Muscle layer of colon (tissue), 2 donors: ENCODE results near the gene S1PR5.
"Not testable (repeated sequence)": the region's sequence is repeated elsewhere in the genome, so short reads cannot be mapped to it uniquely, and the experiment has no call there.

Experiments
- H3K27ac ChIP-seq: one replicate; pipeline ENCODE4 v1.7.0; 2013; ENCODE audit warnings: low read depth, mild to moderate bottlenecking, low read length, moderate library complexity
- H3K27me3 ChIP-seq, 2 donors: one replicate each; pipeline ENCODE4 v1.7.0; 2013; ENCODE audit warnings: low read length in 2 of 2, mild to moderate bottlenecking in 2 of 2; ENCODE audit not compliant: insufficient read depth in 2 of 2, control insufficient read depth in 1 of 2
- H3K36me3 ChIP-seq: one replicate; pipeline ENCODE4 v1.7.0; 2013; ENCODE audit warnings: mild to moderate bottlenecking, low read length; ENCODE audit not compliant: insufficient read depth
- H3K4me1 ChIP-seq: one replicate; pipeline ENCODE4 v1.7.0; 2013; ENCODE audit warnings: mild to moderate bottlenecking, low read length; ENCODE audit not compliant: insufficient read depth
- H3K4me3 ChIP-seq, 2 donors: one replicate each; pipeline ENCODE4 v1.7.0; 2013; ENCODE audit warnings: low read length in 2 of 2, low read depth in 1 of 2, mild to moderate bottlenecking in 1 of 2, moderate library complexity in 1 of 2
- H3K9ac ChIP-seq: one replicate; pipeline ENCODE4 v1.7.0; 2013; ENCODE audit warnings: low read length
- H3K9me3 ChIP-seq: one replicate; pipeline ENCODE4 v1.7.0; 2013; ENCODE audit warnings: mild to moderate bottlenecking, low read length
- donor health status: abdominal sarcoma.
- donor health status: Adenocarcinoma of cecum.

Gene S1PR5

GRCh38 chr19:10543420-10544241 is 26.4 kb upstream of the S1PR5 start, which contains the start of gene ATG4D:
ATG4D (plus strand) TSS chr19:10543904; CDS start chr19:10544091, 187 bp downstream.
- peak within 1 kb of the TSS; percentile 50 for H3K9ac ChIP-seq
- H3K4me3 ChIP-seq: peak within 1 kb of the TSS; percentile 83 to 97
- peak within 1 kb of the TSS; percentile 90 for H3K27ac ChIP-seq
- H3K27me3 ChIP-seq: no peaks in the 10 kb centered on the region
- H3K9me3 ChIP-seq: no peaks in the 10 kb centered on the region
- peaks cover 16% of the 10 kb centered on the region for H3K4me1 ChIP-seq
- H3K36me3 ChIP-seq: peaks cover 10% of the 10 kb centered on the region

- no peaks in the 10 kb centered on the region for H3K9me3 ChIP-seq
- peak overlapping the region; percentile 83 to 97 for H3K4me3 ChIP-seq
- H3K36me3 ChIP-seq: peaks cover 4% of the 10 kb centered on the region
- peaks cover 16% of the 10 kb centered on the region for H3K4me1 ChIP-seq
- H3K27me3 ChIP-seq: no peaks in the 10 kb centered on the region
- H3K9ac ChIP-seq: no peak overlapping the region
- no peak overlapping the region for H3K27ac ChIP-seq
These were observed 25.8 kb upstream of the S1PR5 start for GRCh38 chr19:10543059-10543419.

DNA sequence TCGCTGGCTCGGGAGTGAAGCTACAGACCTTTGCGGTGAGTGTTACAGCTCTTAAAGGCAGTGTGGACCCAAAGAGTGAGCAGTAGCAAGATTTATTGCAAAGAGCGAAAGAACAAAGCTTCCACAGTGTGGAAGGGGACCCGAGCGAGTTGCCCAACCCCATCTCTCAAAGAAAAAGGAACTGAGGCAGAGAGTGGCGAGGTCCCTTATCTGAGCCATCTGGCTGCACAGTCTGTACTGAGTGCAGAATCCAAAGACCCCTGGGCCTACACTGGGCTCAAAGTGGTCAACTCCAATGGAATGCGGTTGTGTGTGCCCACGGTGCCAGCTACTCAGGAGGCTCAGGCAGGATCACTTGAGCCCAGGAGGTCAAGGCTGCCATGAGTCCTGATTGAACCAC is 21.8 kb upstream of the S1PR5 start:
- not testable (repeated sequence) for H3K4me3 ChIP-seq, H3K36me3 ChIP-seq, H3K9ac ChIP-seq, H3K27me3 ChIP-seq, H3K9me3 ChIP-seq, H3K27ac ChIP-seq, H3K4me1 ChIP-seq

- no peaks in the 10 kb centered on the region for H3K9me3 ChIP-seq
- no peak overlapping the region for H3K9ac ChIP-seq
- no peak overlapping the region for H3K27ac ChIP-seq
- H3K4me1 ChIP-seq: peaks cover 5% of the 10 kb centered on the region
- no peaks in the 10 kb centered on the region for H3K36me3 ChIP-seq
- H3K27me3 ChIP-seq: no peaks in the 10 kb centered on the region
- H3K4me3 ChIP-seq: no peak overlapping the region
These were observed 21.1 kb upstream of the S1PR5 start for GRCh38 chr19:10538204-10538983.

DNA sequence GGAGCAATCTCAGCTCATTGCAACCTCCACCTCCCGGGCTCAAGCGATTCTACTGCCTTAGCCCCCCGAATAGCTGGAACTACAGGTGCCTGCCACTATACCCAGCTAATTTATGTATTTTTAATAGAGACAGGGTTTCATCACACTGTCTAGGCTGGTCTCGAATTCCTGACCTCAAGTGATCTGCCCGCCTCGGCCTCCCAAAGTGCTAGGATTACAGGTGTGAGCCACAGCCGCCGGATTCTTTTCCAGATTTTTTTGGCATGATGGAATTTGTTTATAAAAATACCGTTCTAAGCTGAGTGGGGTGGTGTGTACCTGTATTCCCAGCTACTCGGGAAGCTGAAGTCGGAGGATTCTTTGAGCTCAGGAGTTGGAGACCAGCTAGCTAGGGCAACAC is 20.4 kb upstream of the S1PR5 start:
- Histone ChIP-seq H3K4me1 (no peaks in the 10 kb centered on the region), H3K36me3 (no peaks in the 10 kb centered on the region), H3K9ac (no peak overlapping the region), H3K9me3 (no peaks in the 10 kb centered on the region), H3K27ac (no peak overlapping the region), H3K27me3 (no peaks in the 10 kb centered on the region), H3K4me3 (no peak overlapping the region)

- H3K9ac ChIP-seq: no peak overlapping the region
- no peaks in the 10 kb centered on the region for H3K27me3 ChIP-seq
- H3K9me3 ChIP-seq: no peaks in the 10 kb centered on the region
- H3K27ac ChIP-seq: no peak overlapping the region
- no peak overlapping the region for H3K4me3 ChIP-seq
- H3K36me3 ChIP-seq: no peaks in the 10 kb centered on the region
- no peaks in the 10 kb centered on the region for H3K4me1 ChIP-seq
These were observed 18.4 kb upstream of the S1PR5 start for GRCh38 chr19:10535613-10536012.

- Histone ChIP-seq H3K9me3 (no peaks in the 10 kb centered on the region), H3K4me1 (no peaks in the 10 kb centered on the region), H3K4me3 (no peak overlapping the region), H3K9ac (no peak overlapping the region), H3K27me3 (no peaks in the 10 kb centered on the region), H3K27ac (no peak overlapping the region), H3K36me3 (no peaks in the 10 kb centered on the region)
These were observed 16.6 kb upstream of the S1PR5 start for GRCh38 chr19:10533646-10534386.

DNA sequence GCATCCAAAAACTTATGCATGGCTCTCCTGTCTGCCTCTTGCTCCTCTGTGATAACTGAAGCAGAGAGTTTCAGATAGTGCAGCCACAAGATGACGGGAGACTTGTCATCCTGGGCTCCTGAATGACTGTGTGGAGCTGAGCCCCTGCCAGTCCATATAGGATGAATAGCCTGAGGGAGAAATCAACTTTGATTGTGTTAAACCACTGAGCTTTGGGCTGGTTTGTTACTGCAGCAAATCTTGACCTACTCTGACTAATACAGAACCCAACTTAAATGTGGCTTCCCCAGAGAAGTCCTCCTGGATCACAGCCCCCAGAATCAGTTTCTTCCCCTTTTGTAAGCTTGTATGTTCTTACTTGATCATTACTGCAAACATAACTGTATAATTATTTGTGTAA is 15.2 kb upstream of the S1PR5 start:
- H3K4me3 ChIP-seq: no peak overlapping the region
- H3K4me1 ChIP-seq: no peaks in the 10 kb centered on the region
- no peaks in the 10 kb centered on the region for H3K27me3 ChIP-seq
- no peak overlapping the region for H3K9ac ChIP-seq
- H3K27ac ChIP-seq: no peak overlapping the region
- no peaks in the 10 kb centered on the region for H3K36me3 ChIP-seq
- H3K9me3 ChIP-seq: no peaks in the 10 kb centered on the region

- H3K9me3 ChIP-seq, H3K27me3 ChIP-seq, H3K4me3 ChIP-seq, H3K9ac ChIP-seq, H3K27ac ChIP-seq, H3K36me3 ChIP-seq, H3K4me1 ChIP-seq: not testable (repeated sequence)
These were observed 9.6 kb upstream of the S1PR5 start for GRCh38 chr19:10526887-10527286.

GRCh38 chr19:10525636-10526035 is 8.4 kb upstream of the S1PR5 start:
- H3K9me3 ChIP-seq: no peaks in the 10 kb centered on the region
- H3K4me1 ChIP-seq: no peaks in the 10 kb centered on the region
- no peaks in the 10 kb centered on the region for H3K36me3 ChIP-seq
- H3K27me3 ChIP-seq: no peaks in the 10 kb centered on the region
- H3K4me3 ChIP-seq: no peak overlapping the region
- H3K9ac ChIP-seq: no peak overlapping the region
- no peak overlapping the region for H3K27ac ChIP-seq

- H3K27ac ChIP-seq: no peak overlapping the region
These were observed 5.9 kb upstream of the S1PR5 start for GRCh38 chr19:10523135-10523636.

More at GRCh38 chr19:10523135-10523636, 5.9 kb upstream of the S1PR5 start:
- H3K4me3 ChIP-seq: no peak overlapping the region
- peaks cover 17 to 18% of the 10 kb centered on the region in 2 donors for H3K27me3 ChIP-seq
- no peaks in the 10 kb centered on the region for H3K36me3 ChIP-seq
- H3K9ac ChIP-seq: no peak overlapping the region
- H3K9me3 ChIP-seq: no peaks in the 10 kb centered on the region
- no peaks in the 10 kb centered on the region for H3K4me1 ChIP-seq
